K562 treated with DMSO at 1 percent for 24 hours (cell line): Measurements from ENCODE around the gene ADAM23. TPM values are rescaled to one million over a fixed set of nuclear protein-coding genes. Genes with fewer than 3 reads are reported as not detected.

Source experiments
- total RNA-seq: library from RNA; unstranded; fragments of 300-600 nt; gene quantifications from 2 replicates; pipeline ENCODE4 v1.2.3, GENCODE V29; 2022; ENCODE audit warnings: low read depth; ENCODE audit not compliant: insufficient read depth

The ADAM23 gene
- not detected in 2 replicates for total RNA-seq

DNA sequence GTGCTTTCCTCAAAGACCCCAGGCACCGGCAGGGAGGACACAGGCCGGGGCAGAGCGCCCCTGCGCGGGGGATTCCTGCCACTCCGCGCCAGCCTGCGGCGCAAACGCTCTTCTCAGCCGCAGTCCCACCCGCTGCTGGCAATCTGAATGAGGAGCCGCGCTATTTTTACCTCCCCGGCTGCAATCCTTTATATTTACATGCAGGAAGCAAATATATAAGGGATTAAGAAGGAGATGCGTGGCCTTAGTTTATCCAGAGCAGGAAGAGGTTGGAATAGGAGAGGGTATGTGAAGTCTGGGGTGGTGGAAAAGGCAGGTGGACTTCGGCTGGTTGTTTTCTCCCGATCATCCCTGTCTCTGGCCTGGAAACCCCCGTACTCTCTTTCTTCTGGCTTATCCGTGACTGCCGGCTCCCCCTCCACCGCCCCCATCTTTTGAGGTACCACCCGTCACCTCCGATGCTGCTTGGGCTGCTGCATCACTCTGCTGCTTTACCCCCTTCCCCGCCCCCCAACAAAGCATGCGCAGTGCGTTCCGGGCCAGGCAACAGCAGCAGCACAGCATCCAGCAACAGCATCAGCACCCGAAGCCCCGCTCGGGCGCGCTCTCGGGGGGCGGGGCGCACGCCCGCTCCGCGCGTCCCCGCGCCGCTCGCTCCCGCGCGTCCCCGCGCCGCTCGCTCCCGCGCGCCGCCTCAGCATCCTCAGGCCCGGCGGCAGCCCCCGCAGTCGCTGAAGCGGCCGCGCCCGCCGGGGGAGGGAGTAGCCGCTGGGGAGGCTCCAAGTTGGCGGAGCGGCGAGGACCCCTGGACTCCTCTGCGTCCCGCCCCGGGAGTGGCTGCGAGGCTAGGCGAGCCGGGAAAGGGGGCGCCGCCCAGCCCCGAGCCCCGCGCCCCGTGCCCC, at the start of gene ADAM23:
Gene ADAM23, plus strand, starts transcription at position 700 of the 902 bp plus-strand sequence. CDS start 335 bp downstream, outside the sequence.

GRCh38 chr2:206642075-206643025, 199.0 kb downstream of the ADAM23 start, which contains the start of gene FAM237A:
FAM237A (plus strand) TSS chr2:206642487; CDS start chr2:206644237, 1,750 bp downstream.

Other genes with a start within 250 kb of the ADAM23 start
- gene ZDBF2, start 168.9 kb upstream of the ADAM23 start, total RNA-seq, result 0.06 and 0.31 TPM in 2 replicates
- gene FAM237A, start 199.0 kb downstream of the ADAM23 start, total RNA-seq, result not detected in 2 replicates